K562 (cell line): ENCODE data around the gene TFAP2A. TPM values are rescaled to one million over a fixed set of nuclear protein-coding genes. Genes with fewer than 3 reads are reported as not detected.

ENCODE experiments used
- ATAC-seq: fragments of 200-7000 bp; cut with Tn5 transposase; 3 replicates; pipeline ENCODE4 v1.9.1; 2020; ENCODE audit warnings: moderate library complexity
- BruUV-seq: library from RNA; stranded (reverse); fragments of 400-500 nt; replicated peaks from 2 replicates; lab custom pipeline; 2021; lab: Mats Ljungman, UMichigan
- CTCF ChIA-PET: fragments of 300-600 bp; formaldehyde crosslinking; extraction: SDS; loops from one replicate; lab custom pipeline; 2021; ENCODE audit warnings: low intra/inter-chr PET ratio; lab: Yijun Ruan, JAX
- POLR2A ChIA-PET: fragments of 300-600, 350-650 bp; sonication (Branson Sonifier 250); formaldehyde crosslinking; extraction: SDS; loops from one replicate; lab custom pipeline; 2021; ENCODE audit warnings: antibody characterized with exemption, inconsistent platforms; lab: Yijun Ruan, JAX
- DNase-seq, 4 experiments: peaks; one replicate each; pipeline versions ENCODE4 v3.0.0 to v3.0.0-alpha.2; 2011 to 2018; ENCODE audit warnings: low spot score in 3 of 4, mixed read lengths in 3 of 4; ENCODE audit errors: extremely low read depth in 1 of 4
- FAIRE-seq: peaks from 2 replicates; lab custom pipeline; 2011; peaks lifted over from hg19 to GRCh38; lab: Jason Lieb, UNC
- H2AFZ ChIP-seq: 2 replicates; pipeline ENCODE4 v1.6.0; 2011; ENCODE audit warnings: low read depth, low read length, control low read depth, inconsistent platforms
- H3K27ac ChIP-seq: fragments of 200-600 bp; 3 replicates; pipeline ENCODE4 v1.8.0; 2011; ENCODE audit warnings: low read depth, mild to moderate bottlenecking, control low read depth, inconsistent platforms, low read length, moderate library complexity, mixed read lengths; ENCODE audit errors: extremely low read depth
- H3K27me3 ChIP-seq, 2 experiments: fragments of 300-600 bp in 1 of 2; 2 replicates in 1 of 2; 3 replicates in 1 of 2; pipeline versions ENCODE4 v1.6.0 to v1.8.0; 2011; ENCODE audit warnings: inconsistent platforms in 2 of 2, low read length in 2 of 2, mild to moderate bottlenecking in 1 of 2, mixed read lengths in 1 of 2, moderate library complexity in 1 of 2; ENCODE audit not compliant: control insufficient read depth in 2 of 2, insufficient read depth in 2 of 2
- H3K36me3 ChIP-seq: fragments of 300-600 bp; 3 replicates; pipeline ENCODE4 v1.8.0; 2011; ENCODE audit warnings: mild to moderate bottlenecking, low read length, inconsistent platforms; ENCODE audit not compliant: control insufficient read depth, insufficient read depth
- H3K4me1 ChIP-seq, 2 experiments: fragments of 200-600 bp in 1 of 2; replicated peaks in 1 of 2; 2 replicates in 1 of 2; 3 replicates in 1 of 2; pipeline versions ENCODE4 v1.5.1 to v1.8.0; 2011; ENCODE audit warnings: inconsistent platforms in 2 of 2, low read length in 2 of 2, mild to moderate bottlenecking in 1 of 2, mixed read lengths in 1 of 2, moderate library complexity in 1 of 2; ENCODE audit not compliant: control insufficient read depth in 2 of 2, insufficient read depth in 2 of 2
- H3K4me2 ChIP-seq: 2 replicates; pipeline ENCODE4 v1.6.1; 2011; ENCODE audit warnings: low read length, control low read depth, inconsistent platforms, mixed read lengths; ENCODE audit not compliant: insufficient read depth
- H3K4me3 ChIP-seq: fragments of 200-600 bp; sonication (generic), shearing (Covaris generic); 2 replicates; pipeline ENCODE4 v1.5.1; 2016; ENCODE audit warnings: control low read depth, inconsistent platforms
- H3K79me2 ChIP-seq: fragments of 200-600 bp; 3 replicates; pipeline ENCODE4 v1.8.0; 2011; ENCODE audit warnings: low read length, inconsistent platforms; ENCODE audit not compliant: control insufficient read depth, insufficient read depth
- H3K9ac ChIP-seq, 2 experiments: 2 replicates each; pipeline versions ENCODE4 v1.6.0 to v1.6.1; 2011; ENCODE audit warnings: low read depth in 2 of 2, low read length in 2 of 2, control low read depth in 1 of 2, inconsistent platforms in 1 of 2, mild to moderate bottlenecking in 1 of 2, mixed read lengths in 1 of 2; ENCODE audit not compliant: insufficient read depth in 1 of 2
- H3K9me1 ChIP-seq: one replicate; pipeline ENCODE4 v1.6.0; 2011; ENCODE audit warnings: inconsistent platforms, mild to moderate bottlenecking, low read length, moderate library complexity; ENCODE audit not compliant: control insufficient read depth, insufficient read depth
- H3K9me3 ChIP-seq: replicated peaks from 2 replicates; pipeline ENCODE4 v1.5.1; 2011; ENCODE audit warnings: low read depth, low read length, inconsistent platforms; ENCODE audit not compliant: control insufficient read depth, insufficient read depth
- H4K20me1 ChIP-seq: replicated peaks from 2 replicates; pipeline ENCODE4 v1.6.1; 2011; ENCODE audit warnings: low read length, inconsistent platforms, mixed read lengths; ENCODE audit not compliant: control insufficient read depth, insufficient read depth
- CUX1 ChIP-seq: fragments of 200-800 bp; sonication (Bioruptor generic); IDR thresholded peaks from 2 replicates; pipeline ENCODE4 v1.6.1; 2016; ENCODE audit warnings: missing genetic modification characterization, missing compliant biosample characterization
- JUND ChIP-seq, 2 experiments: IDR thresholded peaks; 2 replicates in 1 of 2; 3 replicates in 1 of 2; pipeline ENCODE4 v1.6.1; 2011; ENCODE audit warnings: borderline replicate concordance in 2 of 2, low read depth in 2 of 2, low read length in 2 of 2, improper control_type of control experiment in 1 of 2, missing biosample characterization in 1 of 2, missing genetic modification characterization in 1 of 2, missing genetic modification reagents in 1 of 2
- MYBL2 ChIP-seq, 2 experiments: fragments of 450-650 bp in 1 of 2; sonication (generic) in 1 of 2; formaldehyde crosslinking in 1 of 2; IDR thresholded peaks; 2 replicates each; pipeline versions ENCODE4 v1.6.1 to v1.8.1; 2017 to 2022; ENCODE audit warnings: borderline replicate concordance in 1 of 2, inconsistent platforms in 1 of 2, low read depth in 1 of 2, mild to moderate bottlenecking in 1 of 2, missing genetic modification reagents in 1 of 2, moderate library complexity in 1 of 2
- PCBP1 ChIP-seq: fragments of 200-400 bp; formaldehyde crosslinking; IDR thresholded peaks from 2 replicates; pipeline ENCODE4 v1.6.1; 2018; ENCODE audit warnings: mild to moderate bottlenecking, low read depth, low read length; ENCODE audit not compliant: poor library complexity, severe bottlenecking
- TAF9B ChIP-seq: fragments of 450-650 bp; IDR thresholded peaks from 2 replicates; pipeline ENCODE4 v1.6.1; 2018; ENCODE audit warnings: mild to moderate bottlenecking; ENCODE audit not compliant: partially characterized antibody
- ZNF830 ChIP-seq: fragments of 250-450 bp; sonication (Bioruptor Pico); IDR thresholded peaks from 2 replicates; pipeline ENCODE4 v1.5.0; 2021; ENCODE audit warnings: mild to moderate bottlenecking
- WGBS: fragments of 100-300 bp; shearing (Covaris generic); methylation state at CpG from one replicate; pipeline ENCODE4 v1.1.6; 2016; ENCODE audit warnings: low coverage, mixed read lengths; ENCODE audit not compliant: insufficient coverage; ENCODE audit errors: missing lambda C conversion rate; 5-methylcytosine and 5-hydroxymethylcytosine counted together
- in situ Hi-C: fragments of 300-500 bp; cut with MboI; formaldehyde crosslinking; loops from 4 replicates; pipeline ENCODE4 v1.15.0; 2018; ENCODE audit warnings: inconsistent platforms, mixed read lengths
- intact Hi-C: fragments of 100-400 bp; cut with micrococcal nuclease; formaldehyde crosslinking; loops from 2 replicates; pipeline ENCODE4 v1.14.2; 2022
- polyA plus RNA-seq, 8 experiments: library from polyadenylated mRNA; depleted of rRNA in 4 of 8; stranded (reverse) in 5 of 8; unstranded in 3 of 8; fragments of >200 nt; fragmentation: Nextera tagmentation in 2 of 8; fragmentation: Illumina TruSeq in 1 of 8; extraction: Ambion mirVana in 2 of 8; extraction: Trizol in 1 of 8; gene quantifications; 2 replicates each; pipeline versions ENCODE4 v1.2.1 to v1.2.3, GENCODE V29; 2011 to 2014; ENCODE audit warnings: inconsistent platforms in 1 of 8, missing spikeins in 1 of 8
- total RNA-seq, 7 experiments: library from RNA; depleted of rRNA in 6 of 7; stranded (reverse); fragments of >200 nt in 6 of 7; fragmentation: Illumina TruSeq in 2 of 7; extraction: Trizol in 2 of 7; gene quantifications; 2 replicates each; pipeline versions ENCODE4 v1.2.1 to v1.2.3, GENCODE V29; 2011 to 2021; ENCODE audit warnings: low replicate concordance in 1 of 7
- TF ChIP-seq, protein P1 (sequence below): sonication (generic); formaldehyde crosslinking; IDR thresholded peaks from 2 replicates; pipeline ENCODE4 v1.8.0; 2022; ENCODE audit warnings: missing genetic modification reagents, mild to moderate bottlenecking, moderate library complexity, borderline replicate concordance
- TF ChIP-seq, protein P2 (sequence below): fragments of 250-450 bp; sonication (Bioruptor Pico); IDR thresholded peaks from 2 replicates; pipeline ENCODE4 v1.6.1; 2021; ENCODE audit warnings: mild to moderate bottlenecking
- TF ChIP-seq, protein P3 (sequence below): sonication (generic); formaldehyde crosslinking; IDR thresholded peaks from 2 replicates; pipeline ENCODE4 v1.8.0; 2022; ENCODE audit warnings: missing genetic modification reagents, mild to moderate bottlenecking, borderline replicate concordance

Gene TFAP2A
- total and polyA plus RNA-seq, 9 of the 15 experiments (the other 6 are each of a cell fraction or from before 2014, with no cell fraction given), result 0.14 to 0.53 (median 0.19) TPM; not detected in 1

GRCh38 chr6:10425975-10426780, 11.3 kb upstream of the TFAP2A start:
- H3K36me3 ChIP-seq, result no peaks in the 10 kb centered on the region
- FAIRE-seq (no peak), DNase-seq (no peak), ATAC-seq (no peak)
- in situ Hi-C loops, result loop anchor here (25.0 kb wide), 1 partner anchor 1989 kb away; the partner anchor contains the start of gene SLC35B3
- H3K27ac ChIP-seq, result no peak overlapping the region
- peak overlapping the region; percentile 66 for H2AFZ ChIP-seq
- ChIA-PET CTCF (interaction anchor here (0.6 kb wide), 1 partner anchor 428 kb away, joined by 3 read pairs; no protein-coding TSS in a partner anchor), POLR2A (no interaction called here)
- H3K27me3 ChIP-seq, result peaks cover 20 to 39% of the 10 kb centered on the region in 2 experiments
- H3K4me3 ChIP-seq, result no peak overlapping the region
- no TSS peak for BruUV-seq
- 59% methylated on average over 43 of the region's 54 CpGs for WGBS
- H4K20me1 ChIP-seq, result no peaks in the 10 kb centered on the region; the same call in 1 of the 2 replicates
- intact Hi-C loops, result loop anchor here (5.0 to 10.0 kb wide), 2 partner anchors 394 to 1991 kb away; partner anchors contain the start of gene SLC35B3
- H3K9me1 ChIP-seq, result no peaks in the 10 kb centered on the region
- H3K79me2 ChIP-seq, result no peaks in the 10 kb centered on the region
- no peak overlapping the region; a peak in 1 of 4 replicates for H3K9ac ChIP-seq
- H3K4me1 ChIP-seq, result peaks cover 8 to 22% of the 10 kb centered on the region in 2 experiments; a peak in 4 of 5 replicates
- no peaks in the 10 kb centered on the region for H3K9me3 ChIP-seq
- H3K4me2 ChIP-seq, result no peak overlapping the region
- no peak for TF ChIP-seq ZNF830 (CRISPR knock-in tag)
- no peak for TF ChIP-seq TAF9B
- peak; percentile 42 for TF ChIP-seq PCBP1
- no peak for TF ChIP-seq MYBL2 (IDR thresholded peaks at IDR 0.05; ENCODE audit: low read depth)
- no peak for TF ChIP-seq MYBL2 (CRISPR knock-in tag; IDR thresholded peaks at IDR 0.05; ENCODE audit: borderline replicate concordance)
- TF ChIP-seq, protein P1, sequence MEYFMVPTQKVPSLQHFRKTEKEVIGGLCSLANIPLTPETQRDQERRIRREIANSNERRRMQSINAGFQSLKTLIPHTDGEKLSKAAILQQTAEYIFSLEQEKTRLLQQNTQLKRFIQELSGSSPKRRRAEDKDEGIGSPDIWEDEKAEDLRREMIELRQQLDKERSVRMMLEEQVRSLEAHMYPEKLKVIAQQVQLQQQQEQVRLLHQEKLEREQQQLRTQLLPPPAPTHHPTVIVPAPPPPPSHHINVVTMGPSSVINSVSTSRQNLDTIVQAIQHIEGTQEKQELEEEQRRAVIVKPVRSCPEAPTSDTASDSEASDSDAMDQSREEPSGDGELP (CRISPR knock-in tag), result no peak
- TF ChIP-seq, protein P2, sequence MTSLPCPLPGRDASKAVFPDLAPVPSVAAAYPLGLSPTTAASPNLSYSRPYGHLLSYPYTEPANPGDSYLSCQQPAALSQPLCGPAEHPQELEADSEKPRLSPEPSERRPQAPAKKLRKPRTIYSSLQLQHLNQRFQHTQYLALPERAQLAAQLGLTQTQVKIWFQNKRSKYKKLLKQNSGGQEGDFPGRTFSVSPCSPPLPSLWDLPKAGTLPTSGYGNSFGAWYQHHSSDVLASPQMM (CRISPR knock-in tag), result no peak
- TF ChIP-seq JUND (IDR thresholded peaks at IDR 0.05; ENCODE audit: borderline replicate concordance, low read depth, low read length), result no peak
- no peak for TF ChIP-seq JUND (tag; IDR thresholded peaks at IDR 0.05; ENCODE audit: borderline replicate concordance, low read depth, low read length)
- TF ChIP-seq, protein P3, sequence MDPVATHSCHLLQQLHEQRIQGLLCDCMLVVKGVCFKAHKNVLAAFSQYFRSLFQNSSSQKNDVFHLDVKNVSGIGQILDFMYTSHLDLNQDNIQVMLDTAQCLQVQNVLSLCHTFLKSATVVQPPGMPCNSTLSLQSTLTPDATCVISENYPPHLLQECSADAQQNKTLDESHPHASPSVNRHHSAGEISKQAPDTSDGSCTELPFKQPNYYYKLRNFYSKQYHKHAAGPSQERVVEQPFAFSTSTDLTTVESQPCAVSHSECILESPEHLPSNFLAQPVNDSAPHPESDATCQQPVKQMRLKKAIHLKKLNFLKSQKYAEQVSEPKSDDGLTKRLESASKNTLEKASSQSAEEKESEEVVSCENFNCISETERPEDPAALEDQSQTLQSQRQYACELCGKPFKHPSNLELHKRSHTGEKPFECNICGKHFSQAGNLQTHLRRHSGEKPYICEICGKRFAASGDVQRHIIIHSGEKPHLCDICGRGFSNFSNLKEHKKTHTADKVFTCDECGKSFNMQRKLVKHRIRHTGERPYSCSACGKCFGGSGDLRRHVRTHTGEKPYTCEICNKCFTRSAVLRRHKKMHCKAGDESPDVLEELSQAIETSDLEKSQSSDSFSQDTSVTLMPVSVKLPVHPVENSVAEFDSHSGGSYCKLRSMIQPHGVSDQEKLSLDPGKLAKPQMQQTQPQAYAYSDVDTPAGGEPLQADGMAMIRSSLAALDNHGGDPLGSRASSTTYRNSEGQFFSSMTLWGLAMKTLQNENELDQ, result no peak
- TF ChIP-seq CUX1, result no peak
